HG03520 (cell line): ENCODE measurements around the gene CLN6.
"Not testable (repeated sequence)": the region's sequence is repeated elsewhere in the genome, so short reads cannot be mapped to it uniquely, and the experiment has no call there.

Experiments used
- ATAC-seq: cut with Tn5 transposase; IDR thresholded peaks from one replicate; pipeline ENCODE4 v1.9.1; 2021; ENCODE audit warnings: mild to moderate bottlenecking, moderate library complexity; ENCODE audit not compliant: unreplicated experiment

The CLN6 gene

GRCh38 chr15:68207176-68207935 is 22.2 kb downstream of the CLN6 start:
- no peak for ATAC-seq

DNA sequence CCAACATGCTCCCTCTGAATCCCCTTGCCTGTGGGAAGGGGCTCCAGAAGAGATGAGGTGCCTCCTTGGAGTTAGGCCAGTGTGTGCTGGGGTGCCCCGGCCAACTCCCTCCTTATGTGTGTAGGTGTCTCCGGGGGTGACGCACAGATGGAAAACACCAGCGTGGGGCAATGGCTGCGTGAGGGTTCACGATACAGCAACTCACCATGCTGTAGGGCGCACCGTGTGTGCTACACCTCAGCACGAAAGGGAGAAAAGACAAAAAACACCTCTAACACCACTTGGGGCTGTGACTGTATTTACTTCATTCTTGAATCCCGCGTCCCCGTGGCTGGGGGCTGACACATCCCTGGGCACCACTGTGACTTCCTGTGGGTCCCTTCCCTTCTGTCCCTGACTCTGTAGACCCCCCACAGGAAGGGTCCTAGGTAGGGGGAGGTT is 22.8 kb downstream of the CLN6 start:
- ATAC-seq, result no peak

DNA sequence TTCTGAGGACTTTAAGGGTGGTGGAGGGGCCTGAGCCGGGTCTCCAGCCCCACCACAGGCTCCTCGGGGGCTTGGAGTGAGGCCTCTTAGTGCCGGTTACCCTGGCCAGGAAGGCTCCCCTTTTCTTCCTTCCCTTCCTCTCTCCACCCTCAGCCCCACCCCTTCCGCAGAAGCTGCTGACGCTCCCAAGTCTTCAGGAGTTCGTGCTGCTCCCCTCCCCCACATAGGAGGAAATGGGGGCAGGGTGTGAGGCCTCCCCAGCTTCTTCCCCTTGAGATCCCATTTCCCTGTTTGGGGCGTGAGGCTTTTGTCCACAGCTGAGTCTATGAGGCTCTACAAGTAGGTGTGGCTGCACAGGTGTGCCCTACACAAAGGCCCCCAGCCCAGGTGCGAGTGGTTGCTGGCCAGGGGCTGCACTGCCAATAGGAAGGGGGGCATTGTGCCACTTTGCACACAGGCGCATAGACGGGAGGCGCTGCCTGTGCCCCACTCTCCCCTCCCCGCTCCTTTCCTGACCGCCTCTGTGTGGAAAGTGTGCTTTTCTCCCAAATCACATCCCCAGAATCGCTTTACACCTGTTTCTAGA is 23.5 kb downstream of the CLN6 start:
- no peak for ATAC-seq

DNA sequence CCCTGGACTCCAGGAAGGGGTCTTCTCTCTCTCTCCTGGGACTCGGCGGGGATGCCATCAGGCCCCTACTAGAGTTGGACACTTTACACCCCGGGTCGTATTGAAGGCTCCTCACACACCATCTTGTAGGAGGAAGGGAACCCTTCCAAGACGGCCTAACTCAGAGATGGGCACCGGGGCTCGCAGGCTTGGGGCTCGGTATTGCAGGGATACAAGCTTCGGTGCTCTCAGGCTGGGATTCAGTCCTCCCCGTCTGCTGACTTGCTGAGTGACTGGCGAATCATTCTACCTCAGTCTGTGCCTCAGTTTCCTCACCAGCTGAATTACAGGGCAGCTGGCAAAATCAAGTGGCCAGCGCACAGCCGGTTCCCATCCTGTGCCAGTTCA is 24.0 kb downstream of the CLN6 start:
- no peak for ATAC-seq

- no peak for ATAC-seq
Measured at GRCh38 chr15:68204776-68205557, 24.6 kb downstream of the CLN6 start, which contains the start of gene CALML4. CALML4 (minus strand) TSS chr15:68205332; CDS start chr15:68205247, 85 bp downstream.

DNA sequence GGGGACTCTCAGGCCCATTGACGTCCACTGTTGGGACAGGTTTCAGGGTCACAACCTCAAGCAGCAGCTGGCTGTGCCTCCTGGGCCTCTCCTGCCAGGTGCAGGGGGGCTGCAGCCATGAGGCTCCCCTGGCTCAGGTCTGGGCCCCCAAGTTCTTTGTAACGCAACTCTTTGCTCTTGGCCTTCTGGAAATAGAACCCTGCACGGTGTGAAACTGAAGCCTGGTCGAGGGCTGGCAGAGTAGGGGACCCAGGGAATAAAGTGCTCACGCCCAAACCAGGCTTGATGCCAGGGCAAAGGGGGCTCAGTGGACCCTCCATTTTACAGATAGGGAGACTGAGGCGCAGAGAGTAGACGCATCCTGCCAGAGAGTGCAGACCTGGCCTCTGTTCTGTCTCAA is 25.2 kb downstream of the CLN6 start:
- no peak for ATAC-seq

- no peak for ATAC-seq
Measured at GRCh38 chr15:68203956-68204355, 25.6 kb downstream of the CLN6 start.

DNA sequence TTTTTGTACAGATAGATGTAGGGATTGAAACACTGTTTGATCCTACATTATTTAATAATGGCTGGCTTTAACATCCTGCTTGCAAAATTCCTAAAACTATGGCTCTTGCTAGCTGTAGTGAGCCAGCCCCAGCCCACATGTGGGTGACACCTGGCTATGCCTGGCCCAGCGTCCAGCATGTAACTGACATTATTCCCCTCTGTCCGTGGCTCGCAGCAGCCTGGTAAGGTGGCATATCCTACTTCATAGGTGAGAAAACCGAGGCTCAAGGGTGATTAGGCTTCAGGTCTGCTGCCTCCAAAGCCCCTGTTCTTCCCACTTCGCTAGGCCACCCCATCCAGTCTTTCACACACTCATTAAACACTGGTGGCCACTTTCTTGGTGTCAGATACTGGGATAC is 26.0 kb downstream of the CLN6 start:
- ATAC-seq, result no peak

DNA sequence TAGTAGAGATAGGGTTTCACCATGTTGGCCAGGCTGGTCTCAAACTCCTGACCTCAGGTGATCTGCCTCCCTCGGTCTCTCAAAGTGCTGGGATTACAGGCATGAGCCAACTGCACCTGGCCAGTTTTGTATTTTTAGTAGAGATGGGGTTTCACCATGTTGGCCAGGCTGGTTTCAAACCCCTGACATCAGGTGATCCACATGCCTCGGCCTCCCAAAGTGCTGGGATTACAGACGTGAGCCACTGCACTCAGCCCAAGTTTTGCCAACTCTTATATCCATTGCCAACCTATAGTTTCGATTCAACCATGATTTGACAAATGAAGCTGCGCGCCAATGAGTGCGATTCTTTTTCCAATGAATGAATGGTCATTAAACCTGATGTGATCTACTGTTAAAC is 26.5 kb downstream of the CLN6 start:
- not testable (repeated sequence) for ATAC-seq

DNA sequence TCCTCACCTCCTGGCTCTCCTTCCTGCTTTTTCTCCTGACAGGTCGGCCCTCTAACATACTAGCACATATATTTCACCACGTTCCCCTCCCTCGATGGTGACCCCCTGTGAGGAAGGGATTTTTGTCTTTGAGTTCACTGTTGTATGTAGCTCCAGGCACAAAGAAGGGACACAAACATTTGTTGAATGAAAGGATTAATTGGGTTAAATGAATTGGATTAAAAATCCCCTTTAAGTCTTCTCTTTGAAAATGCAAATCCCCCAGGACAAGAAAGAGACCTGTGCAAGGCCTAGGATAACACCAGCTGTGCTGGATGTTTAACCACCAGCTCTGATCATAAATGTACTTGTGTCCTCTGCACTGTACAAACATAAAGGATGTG is 27.7 kb downstream of the CLN6 start:
- ATAC-seq, result no peak

DNA sequence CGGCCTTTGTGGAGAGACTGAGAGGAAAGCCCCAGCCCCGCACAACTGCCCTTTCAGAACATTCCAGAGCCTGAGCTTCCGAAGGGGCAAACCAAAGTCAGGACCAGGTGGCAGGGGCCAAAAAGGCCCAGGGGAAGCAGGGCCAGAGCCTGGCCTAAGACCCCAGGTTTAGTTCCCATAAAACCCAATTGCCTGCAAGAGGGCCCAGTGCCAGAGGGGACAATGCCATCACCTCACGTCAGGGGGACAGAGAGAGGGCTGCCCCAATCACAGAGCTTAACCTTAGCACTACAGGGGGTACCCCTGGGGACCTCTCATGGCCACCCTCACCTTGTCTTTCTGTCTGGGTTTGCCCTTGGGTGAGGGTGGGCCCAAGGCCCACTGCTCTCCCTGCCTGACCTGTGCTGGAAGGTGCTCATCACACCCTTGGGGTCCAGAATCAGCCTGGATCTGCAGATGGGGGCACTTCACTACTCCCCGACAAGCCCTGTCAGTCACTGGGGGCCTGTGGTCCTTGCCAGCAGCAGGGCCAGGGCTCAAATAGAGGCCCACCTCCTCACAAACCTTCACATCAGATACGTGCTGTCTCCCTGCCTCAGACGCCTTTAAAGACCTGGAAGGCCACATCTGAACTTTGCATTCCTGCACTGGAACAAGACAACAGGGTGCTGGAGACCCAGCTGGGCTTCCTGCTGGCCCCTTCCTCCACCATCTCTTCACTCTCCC is 28.2 kb downstream of the CLN6 start:
- ATAC-seq, result no peak

GRCh38 chr15:68200016-68200861 is 29.3 kb downstream of the CLN6 start:
- no peak for ATAC-seq

DNA sequence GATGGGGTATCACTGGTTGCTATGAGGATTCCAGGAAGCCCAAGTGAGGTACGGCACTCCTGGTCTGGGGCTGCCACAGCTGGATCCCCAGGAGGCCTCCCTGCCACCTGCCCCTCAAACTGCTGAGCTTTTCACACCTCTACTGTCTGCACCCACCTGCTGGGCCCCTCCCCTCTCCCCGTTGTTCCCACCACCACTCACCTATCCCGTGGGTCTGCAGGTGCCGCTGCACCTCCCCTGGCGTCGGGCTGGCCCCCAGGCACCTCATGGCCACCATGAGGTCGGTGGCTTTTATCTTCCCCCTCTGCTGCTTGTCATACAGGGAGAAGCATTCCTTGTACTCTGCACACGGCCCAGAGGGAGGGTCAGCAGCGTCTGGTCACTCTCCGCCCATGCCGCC is 30.2 kb downstream of the CLN6 start:
- no peak for ATAC-seq

- no peak for ATAC-seq
Measured at GRCh38 chr15:68197661-68198437, 31.7 kb downstream of the CLN6 start.

DNA sequence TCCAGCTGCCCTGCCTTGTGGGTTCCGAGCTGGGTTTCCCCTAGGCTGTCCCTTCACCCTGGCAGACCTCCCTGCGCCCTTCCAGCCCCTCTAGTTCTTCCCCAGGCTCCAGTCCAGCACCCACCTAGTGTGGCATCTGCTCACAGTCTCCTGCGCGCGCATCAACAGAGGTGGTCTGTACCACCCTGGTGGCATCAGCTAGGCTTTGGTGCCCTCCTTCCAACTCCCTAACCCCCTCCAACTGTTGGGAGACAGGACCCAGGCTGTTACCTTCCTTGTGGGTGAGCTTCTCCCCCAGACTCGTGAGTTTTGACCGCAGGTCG is 32.4 kb downstream of the CLN6 start:
- no peak for ATAC-seq

DNA sequence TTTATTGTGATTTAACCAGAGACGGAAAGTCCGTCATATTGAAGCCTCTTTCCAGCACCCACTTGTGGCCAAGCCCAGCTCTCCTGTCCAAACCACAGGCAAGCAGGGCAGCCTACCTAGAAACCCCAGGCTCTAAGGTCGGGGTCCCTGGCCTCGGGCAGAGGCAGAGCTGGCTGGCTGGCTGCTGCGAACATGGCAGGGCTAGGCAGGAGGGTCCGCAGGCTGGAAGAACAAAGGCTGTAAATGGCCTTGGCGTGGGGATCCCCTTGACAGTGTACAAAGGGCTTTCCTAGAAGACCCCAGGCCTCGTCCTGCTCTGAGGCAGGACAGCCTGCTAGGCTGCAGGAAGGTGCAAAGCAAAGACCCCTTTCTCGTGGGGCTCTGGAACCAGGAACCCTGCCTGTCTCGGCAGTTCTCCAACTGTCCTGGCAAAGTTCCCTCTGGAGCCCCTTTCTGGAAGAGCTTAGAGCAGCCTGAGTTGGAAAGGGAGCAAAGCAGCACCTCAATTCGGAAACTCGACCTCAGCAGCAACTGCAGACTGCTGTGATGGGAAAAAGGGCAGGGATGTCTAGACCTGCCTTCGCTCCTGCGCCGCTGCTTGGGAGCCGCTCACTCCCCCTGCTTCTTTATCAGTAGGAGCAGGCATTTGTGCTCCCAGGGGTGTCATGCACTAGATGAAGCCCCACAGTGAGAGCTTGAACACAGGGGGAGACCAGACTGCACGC is 32.9 kb downstream of the CLN6 start:
- ATAC-seq, result no peak

DNA sequence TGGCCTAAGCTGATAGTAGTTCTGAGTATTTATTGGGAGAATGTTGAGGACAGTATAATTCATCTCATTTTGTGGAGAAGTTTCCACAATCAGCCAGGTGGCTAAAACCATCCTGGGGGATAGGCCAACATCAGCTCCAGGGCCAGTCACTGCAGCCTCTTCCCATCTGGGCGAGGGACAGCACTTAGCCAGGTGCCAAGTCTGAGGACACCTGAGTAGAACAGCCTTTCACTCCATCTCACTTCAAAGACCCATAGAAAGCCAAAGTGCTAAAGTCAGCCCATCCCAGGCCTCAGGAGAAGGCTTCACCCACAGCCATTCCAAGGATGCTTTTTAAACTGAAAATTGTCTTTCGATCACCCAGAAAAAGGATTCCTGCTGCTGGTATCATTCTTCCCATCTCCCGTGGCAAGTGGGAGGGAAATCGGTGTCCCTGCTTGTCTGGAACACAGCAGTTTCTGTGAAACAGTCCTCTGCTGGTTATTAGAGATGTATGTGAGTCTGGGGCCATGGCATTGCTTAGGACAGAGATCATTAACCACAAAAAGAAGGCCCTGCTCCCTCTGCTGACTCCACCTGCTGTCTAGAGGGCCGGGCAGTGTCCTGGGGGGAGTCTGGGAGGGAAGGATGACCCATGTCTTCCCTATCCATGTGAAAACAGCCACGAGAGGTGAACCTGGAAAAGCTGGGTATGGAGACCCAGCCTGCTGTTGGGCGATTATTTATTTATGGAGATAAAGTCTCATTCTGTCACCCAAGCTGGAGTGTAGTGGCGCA is 34.0 kb downstream of the CLN6 start:
- ATAC-seq, result no peak

- no peak for ATAC-seq
Measured at GRCh38 chr15:68192804-68193486, 36.6 kb downstream of the CLN6 start.
